Endodermal cell (in vitro differentiated cells): Measurements from ENCODE around the gene LAMB4. TPM values are rescaled to one million over a fixed set of nuclear protein-coding genes. Genes with fewer than 3 reads are reported as not detected.

Experiments used
- DNase-seq: peaks from one replicate; pipeline ENCODE4 v3.0.0-alpha.2; 2017
- H3K27ac ChIP-seq: 2 replicates; pipeline ENCODE4 v1.5.1; 2013; ENCODE audit warnings: mild to moderate bottlenecking, low read depth, low read length, moderate library complexity
- H3K27me3 ChIP-seq: 2 replicates; pipeline ENCODE4 v1.6.1; 2013; ENCODE audit warnings: mild to moderate bottlenecking, low read length, moderate library complexity; ENCODE audit not compliant: insufficient read depth, control insufficient read depth, poor library complexity, severe bottlenecking
- H3K36me3 ChIP-seq: 2 replicates; pipeline ENCODE4 v1.7.0; 2013; ENCODE audit warnings: mild to moderate bottlenecking, low read length, moderate library complexity; ENCODE audit not compliant: control insufficient read depth, insufficient read depth
- H3K4me1 ChIP-seq: one replicate; pipeline ENCODE4 v1.7.0; 2013; ENCODE audit warnings: low read length; ENCODE audit not compliant: control insufficient read depth, insufficient read depth
- H3K4me3 ChIP-seq: 2 replicates; pipeline ENCODE4 v1.5.1; 2013; ENCODE audit warnings: mild to moderate bottlenecking, low read length, moderate library complexity
- H3K9ac ChIP-seq: 2 replicates; pipeline ENCODE4 v1.6.1; 2013; ENCODE audit warnings: mild to moderate bottlenecking, low read length, moderate library complexity; ENCODE audit not compliant: poor library complexity, severe bottlenecking; ENCODE audit errors: extremely low read depth
- H3K9me3 ChIP-seq: 2 replicates; pipeline ENCODE4 v1.6.1; 2013; ENCODE audit warnings: mild to moderate bottlenecking, low read length, moderate library complexity; ENCODE audit not compliant: control insufficient read depth
- H3K27ac Mint-ChIP-seq: 2 replicates; pipeline ENCODE4 v1.8.0; 2020; ENCODE audit warnings: mixed read lengths
- H3K27me3 Mint-ChIP-seq: 2 replicates; pipeline ENCODE4 v1.8.0; 2021; ENCODE audit warnings: mild to moderate bottlenecking, mixed read lengths; ENCODE audit not compliant: insufficient read depth
- H3K36me3 Mint-ChIP-seq: 2 replicates; pipeline ENCODE4 v1.8.0; 2020; ENCODE audit warnings: low read depth, mixed read lengths
- H3K4me1 Mint-ChIP-seq: 2 replicates; pipeline ENCODE4 v1.8.0; 2020; ENCODE audit warnings: mixed read lengths
- H3K4me3 Mint-ChIP-seq: 2 replicates; pipeline ENCODE4 v1.8.0; 2020; ENCODE audit warnings: mild to moderate bottlenecking, moderate library complexity, mixed read lengths
- H3K9me3 Mint-ChIP-seq: 2 replicates; pipeline ENCODE4 v1.8.0; 2020; ENCODE audit warnings: mild to moderate bottlenecking, mixed read lengths
- CTCF ChIP-seq: fragments of 200-600 bp; sonication (generic); conservative IDR thresholded peaks from 2 replicates; pipeline ENCODE4 v1.5.0; 2021; ENCODE audit warnings: antibody characterized with exemption, mild to moderate bottlenecking
- WGBS, 2 experiments: methylation state at CpG; one replicate each; pipeline versions ENCODE4 v1.1.5 to v1.1.7; 2013; ENCODE audit warnings: missing lambda C conversion rate in 2 of 2, mixed read lengths in 1 of 2; ENCODE audit not compliant: insufficient coverage in 1 of 2, insufficient read length in 1 of 2; 5-methylcytosine and 5-hydroxymethylcytosine counted together
- total RNA-seq, 2 donors: library from RNA; stranded (reverse); fragmentation: NEBNext Ultra II Directional in 1 of 2; extraction: Animal tissue kit (Norgen Biotek cat#: 25700) in 1 of 2; gene quantifications; 2 replicates in 1 of 2; 3 replicates in 1 of 2; pipeline ENCODE4 v1.2.1, GENCODE V29; 2021

Gene LAMB4
- total RNA-seq, 2 donors from 2014 or later, result not detected

DNA sequence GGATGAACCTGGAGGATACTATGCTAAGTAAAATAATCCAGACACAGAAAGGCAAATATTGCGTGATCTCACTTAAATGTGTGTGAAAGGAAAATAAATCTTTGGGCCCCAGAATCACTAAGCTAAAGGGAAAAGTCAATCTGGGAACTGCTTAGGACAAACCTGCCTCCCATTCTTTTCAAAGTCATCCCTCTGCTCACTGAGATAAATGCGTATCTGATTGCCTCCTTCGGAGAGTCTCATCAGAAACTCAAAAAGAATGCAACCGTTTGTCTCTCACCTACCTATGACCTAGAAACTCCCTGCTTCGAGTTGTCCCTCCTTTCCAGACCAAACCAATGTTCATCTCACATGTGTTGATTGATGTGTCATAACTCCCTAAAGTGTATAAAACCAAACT is 40.1 kb upstream of the LAMB4 start:
- 60 to 71% methylated on average over 4 to 5 of the region's 5 CpGs for WGBS, 2 experiments
- TF ChIP-seq CTCF, result no peak
- no peaks in the 10 kb centered on the region for H3K9me3 ChIP-seq
- H3K4me1 Mint-ChIP-seq, result peaks cover 10% of the 10 kb centered on the region
- no peak overlapping the region for H3K4me3 Mint-ChIP-seq
- H3K27ac Mint-ChIP-seq, result no peak overlapping the region
- H3K9ac ChIP-seq, result no peak overlapping the region
- no peaks in the 10 kb centered on the region for H3K27me3 Mint-ChIP-seq
- H3K36me3 Mint-ChIP-seq, result no peaks in the 10 kb centered on the region
- H3K27ac ChIP-seq, result no peak overlapping the region
- DNase-seq, result no peak
- H3K4me3 ChIP-seq, result peak overlapping the region; percentile 16
- H3K9me3 Mint-ChIP-seq, result no peaks in the 10 kb centered on the region
- no peaks in the 10 kb centered on the region for H3K36me3 ChIP-seq
- peaks cover 3% of the 10 kb centered on the region for H3K4me1 ChIP-seq
- no peaks in the 10 kb centered on the region for H3K27me3 ChIP-seq

DNA sequence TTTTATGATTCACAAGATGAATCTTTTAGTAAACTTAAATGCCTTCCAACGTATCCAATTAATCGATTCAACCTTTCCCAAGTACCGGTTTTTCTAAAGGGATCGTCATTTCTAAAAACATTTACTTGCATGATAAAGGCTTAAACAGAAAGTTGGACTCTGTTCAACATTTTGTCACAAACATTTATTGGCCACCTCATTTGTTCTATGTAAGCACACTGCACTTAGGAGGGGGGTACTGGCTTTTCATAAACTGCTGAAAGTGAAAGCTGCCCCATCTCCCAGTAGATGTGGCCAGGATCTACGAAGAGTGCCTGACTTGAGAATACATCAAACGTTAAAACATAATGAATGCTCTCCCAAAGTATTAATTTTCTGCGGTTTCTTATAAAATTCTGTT is 37.3 kb upstream of the LAMB4 start:
- 95 to 99% methylated on average over 7 of the region's 7 CpGs for WGBS, 2 experiments
- no peak overlapping the region for H3K9ac ChIP-seq
- no peaks in the 10 kb centered on the region for H3K36me3 ChIP-seq
- peaks cover 3% of the 10 kb centered on the region for H3K4me1 ChIP-seq
- no peak for DNase-seq
- no peaks in the 10 kb centered on the region for H3K9me3 ChIP-seq
- Mint-ChIP-seq H3K9me3 (peaks cover 3% of the 10 kb centered on the region), H3K36me3 (no peaks in the 10 kb centered on the region), H3K27ac (no peak overlapping the region), H3K4me3 (no peak overlapping the region), H3K4me1 (peaks cover 14% of the 10 kb centered on the region), H3K27me3 (no peaks in the 10 kb centered on the region)
- H3K27ac ChIP-seq, result no peak overlapping the region
- no peak overlapping the region for H3K4me3 ChIP-seq
- no peak for TF ChIP-seq CTCF
- H3K27me3 ChIP-seq, result no peaks in the 10 kb centered on the region

DNA sequence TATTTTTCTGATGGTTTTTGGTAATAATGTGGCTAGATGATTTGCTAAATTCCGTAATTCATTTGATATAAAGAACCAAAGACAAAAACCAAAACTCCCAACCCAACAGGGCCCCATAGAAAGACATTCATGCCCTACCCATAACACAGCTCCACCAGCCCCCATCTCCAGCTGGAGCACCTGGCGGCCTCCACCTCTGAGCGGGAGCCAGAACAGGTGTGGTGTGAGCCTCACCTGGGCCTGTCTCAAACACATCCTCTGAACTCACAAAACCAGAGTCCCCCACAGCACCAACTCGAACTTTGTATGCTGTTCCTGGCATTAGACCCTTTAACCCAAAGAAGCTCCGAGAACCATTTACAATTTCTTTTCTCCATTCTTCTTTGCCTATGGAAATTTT is 36.5 kb upstream of the LAMB4 start:
- Histone ChIP-seq H3K4me3 (no peak overlapping the region), H3K27ac (no peak overlapping the region), H3K36me3 (no peaks in the 10 kb centered on the region), H3K27me3 (no peaks in the 10 kb centered on the region), H3K4me1 (peaks cover 3% of the 10 kb centered on the region), H3K9ac (no peak overlapping the region), H3K9me3 (no peaks in the 10 kb centered on the region)
- no peak for DNase-seq
- H3K27me3 Mint-ChIP-seq, result no peaks in the 10 kb centered on the region
- TF ChIP-seq CTCF, result no peak
- H3K4me1 Mint-ChIP-seq, result peaks cover 14% of the 10 kb centered on the region
- no peaks in the 10 kb centered on the region for H3K36me3 Mint-ChIP-seq
- 80 to 94% methylated on average over 2 to 4 of the region's 5 CpGs for WGBS, 2 experiments
- H3K4me3 Mint-ChIP-seq, result no peak overlapping the region
- H3K27ac Mint-ChIP-seq, result no peak overlapping the region
- peaks cover 3% of the 10 kb centered on the region for H3K9me3 Mint-ChIP-seq
